ENCODE results near the gene HEY2.

DNA sequence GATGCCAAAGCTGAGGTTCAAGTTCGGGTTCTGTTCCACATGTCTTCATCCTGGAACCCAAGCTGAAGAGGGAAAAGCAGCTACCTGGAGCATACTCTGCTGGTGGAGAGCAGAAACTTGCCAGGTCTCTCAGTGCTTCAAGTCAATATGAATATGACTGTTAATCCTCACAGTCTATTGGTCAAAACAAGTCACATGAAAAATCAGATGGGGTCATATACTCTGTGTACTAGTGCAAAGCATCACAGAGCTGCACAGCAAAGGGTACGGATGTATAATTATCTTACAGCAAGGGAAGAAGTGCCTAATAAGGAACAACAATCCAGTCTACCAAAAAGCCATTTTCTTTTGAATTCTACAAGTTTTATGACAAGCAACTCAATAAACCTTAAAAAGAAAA is 53.0 kb downstream of the HEY2 start:
- TF ChIP-seq, protein P1, sequence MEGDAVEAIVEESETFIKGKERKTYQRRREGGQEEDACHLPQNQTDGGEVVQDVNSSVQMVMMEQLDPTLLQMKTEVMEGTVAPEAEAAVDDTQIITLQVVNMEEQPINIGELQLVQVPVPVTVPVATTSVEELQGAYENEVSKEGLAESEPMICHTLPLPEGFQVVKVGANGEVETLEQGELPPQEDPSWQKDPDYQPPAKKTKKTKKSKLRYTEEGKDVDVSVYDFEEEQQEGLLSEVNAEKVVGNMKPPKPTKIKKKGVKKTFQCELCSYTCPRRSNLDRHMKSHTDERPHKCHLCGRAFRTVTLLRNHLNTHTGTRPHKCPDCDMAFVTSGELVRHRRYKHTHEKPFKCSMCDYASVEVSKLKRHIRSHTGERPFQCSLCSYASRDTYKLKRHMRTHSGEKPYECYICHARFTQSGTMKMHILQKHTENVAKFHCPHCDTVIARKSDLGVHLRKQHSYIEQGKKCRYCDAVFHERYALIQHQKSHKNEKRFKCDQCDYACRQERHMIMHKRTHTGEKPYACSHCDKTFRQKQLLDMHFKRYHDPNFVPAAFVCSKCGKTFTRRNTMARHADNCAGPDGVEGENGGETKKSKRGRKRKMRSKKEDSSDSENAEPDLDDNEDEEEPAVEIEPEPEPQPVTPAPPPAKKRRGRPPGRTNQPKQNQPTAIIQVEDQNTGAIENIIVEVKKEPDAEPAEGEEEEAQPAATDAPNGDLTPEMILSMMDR (IDR thresholded peaks at IDR 0.05), result no peak
- TF ChIP-seq, protein P2, sequence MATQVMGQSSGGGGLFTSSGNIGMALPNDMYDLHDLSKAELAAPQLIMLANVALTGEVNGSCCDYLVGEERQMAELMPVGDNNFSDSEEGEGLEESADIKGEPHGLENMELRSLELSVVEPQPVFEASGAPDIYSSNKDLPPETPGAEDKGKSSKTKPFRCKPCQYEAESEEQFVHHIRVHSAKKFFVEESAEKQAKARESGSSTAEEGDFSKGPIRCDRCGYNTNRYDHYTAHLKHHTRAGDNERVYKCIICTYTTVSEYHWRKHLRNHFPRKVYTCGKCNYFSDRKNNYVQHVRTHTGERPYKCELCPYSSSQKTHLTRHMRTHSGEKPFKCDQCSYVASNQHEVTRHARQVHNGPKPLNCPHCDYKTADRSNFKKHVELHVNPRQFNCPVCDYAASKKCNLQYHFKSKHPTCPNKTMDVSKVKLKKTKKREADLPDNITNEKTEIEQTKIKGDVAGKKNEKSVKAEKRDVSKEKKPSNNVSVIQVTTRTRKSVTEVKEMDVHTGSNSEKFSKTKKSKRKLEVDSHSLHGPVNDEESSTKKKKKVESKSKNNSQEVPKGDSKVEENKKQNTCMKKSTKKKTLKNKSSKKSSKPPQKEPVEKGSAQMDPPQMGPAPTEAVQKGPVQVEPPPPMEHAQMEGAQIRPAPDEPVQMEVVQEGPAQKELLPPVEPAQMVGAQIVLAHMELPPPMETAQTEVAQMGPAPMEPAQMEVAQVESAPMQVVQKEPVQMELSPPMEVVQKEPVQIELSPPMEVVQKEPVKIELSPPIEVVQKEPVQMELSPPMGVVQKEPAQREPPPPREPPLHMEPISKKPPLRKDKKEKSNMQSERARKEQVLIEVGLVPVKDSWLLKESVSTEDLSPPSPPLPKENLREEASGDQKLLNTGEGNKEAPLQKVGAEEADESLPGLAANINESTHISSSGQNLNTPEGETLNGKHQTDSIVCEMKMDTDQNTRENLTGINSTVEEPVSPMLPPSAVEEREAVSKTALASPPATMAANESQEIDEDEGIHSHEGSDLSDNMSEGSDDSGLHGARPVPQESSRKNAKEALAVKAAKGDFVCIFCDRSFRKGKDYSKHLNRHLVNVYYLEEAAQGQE (IDR thresholded peaks at IDR 0.05; ENCODE audit: insufficient read depth in 1 of 2, low read depth in 2 of 2, low read length in 1 of 2), result no peak
